ENCODE measurements around the gene LPAR1. TPM values are rescaled to one million over a fixed set of nuclear protein-coding genes. Genes with fewer than 3 reads are reported as not detected.

The LPAR1 gene
- total RNA-seq, 1 donor from 2014 or later = 0.56 TPM

DNA sequence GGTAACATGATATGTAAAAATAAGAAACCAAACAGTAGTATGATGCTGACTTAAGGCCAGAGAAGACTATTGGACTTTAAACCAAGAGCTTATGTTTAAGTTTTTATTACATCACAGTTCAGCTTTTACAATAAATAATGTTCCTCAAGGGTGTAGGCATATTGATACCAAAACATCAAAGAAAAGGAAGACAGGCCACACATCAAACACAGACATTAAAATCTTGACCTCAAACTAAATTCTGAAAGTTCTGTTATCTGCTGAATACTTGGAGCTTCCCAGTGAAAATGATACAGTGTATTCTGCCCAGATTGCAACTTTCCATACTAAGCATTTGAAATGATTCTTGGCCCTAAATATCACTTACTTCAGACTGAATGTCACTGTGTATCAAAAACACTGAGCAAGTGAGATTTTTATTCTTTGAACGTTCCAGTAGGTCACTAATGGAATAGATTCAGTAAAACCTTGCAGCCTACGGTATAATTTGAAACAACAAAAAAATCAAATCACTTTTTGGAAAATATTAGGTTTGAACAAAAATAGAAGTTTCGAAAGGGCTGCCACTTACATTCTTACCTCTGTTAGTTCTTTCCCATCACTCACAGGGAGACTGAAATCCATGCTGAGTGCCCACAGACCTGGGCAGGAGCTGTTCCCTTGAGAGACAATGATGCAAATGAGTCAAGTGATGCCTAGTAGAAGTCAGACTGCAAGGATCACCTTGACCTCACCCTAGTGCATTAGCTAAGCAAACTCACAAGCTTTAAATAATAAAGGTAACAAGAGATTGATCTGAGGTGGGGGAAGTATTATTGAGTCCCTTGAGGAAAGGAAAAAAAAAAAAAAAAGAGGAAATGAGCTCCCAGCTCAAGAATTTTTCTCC is 2.5 kb downstream of the LPAR1 start:
- H3K4me3 Mint-ChIP-seq (ENCODE audit: unreplicated experiment) = no peak overlapping the region
- no peak overlapping the region for H3K27ac Mint-ChIP-seq (ENCODE audit: unreplicated experiment)
- peaks cover 2% of the 10 kb centered on the region for H3K4me1 Mint-ChIP-seq (ENCODE audit: low read depth, unreplicated experiment)
- H3K9me3 Mint-ChIP-seq (ENCODE audit: unreplicated experiment) = peaks cover 3% of the 10 kb centered on the region
- H3K27me3 Mint-ChIP-seq (ENCODE audit: unreplicated experiment) = peaks cover 16% of the 10 kb centered on the region
- H3K36me3 Mint-ChIP-seq (ENCODE audit: unreplicated experiment) = no peaks in the 10 kb centered on the region
- TF ChIP-seq, protein P1, sequence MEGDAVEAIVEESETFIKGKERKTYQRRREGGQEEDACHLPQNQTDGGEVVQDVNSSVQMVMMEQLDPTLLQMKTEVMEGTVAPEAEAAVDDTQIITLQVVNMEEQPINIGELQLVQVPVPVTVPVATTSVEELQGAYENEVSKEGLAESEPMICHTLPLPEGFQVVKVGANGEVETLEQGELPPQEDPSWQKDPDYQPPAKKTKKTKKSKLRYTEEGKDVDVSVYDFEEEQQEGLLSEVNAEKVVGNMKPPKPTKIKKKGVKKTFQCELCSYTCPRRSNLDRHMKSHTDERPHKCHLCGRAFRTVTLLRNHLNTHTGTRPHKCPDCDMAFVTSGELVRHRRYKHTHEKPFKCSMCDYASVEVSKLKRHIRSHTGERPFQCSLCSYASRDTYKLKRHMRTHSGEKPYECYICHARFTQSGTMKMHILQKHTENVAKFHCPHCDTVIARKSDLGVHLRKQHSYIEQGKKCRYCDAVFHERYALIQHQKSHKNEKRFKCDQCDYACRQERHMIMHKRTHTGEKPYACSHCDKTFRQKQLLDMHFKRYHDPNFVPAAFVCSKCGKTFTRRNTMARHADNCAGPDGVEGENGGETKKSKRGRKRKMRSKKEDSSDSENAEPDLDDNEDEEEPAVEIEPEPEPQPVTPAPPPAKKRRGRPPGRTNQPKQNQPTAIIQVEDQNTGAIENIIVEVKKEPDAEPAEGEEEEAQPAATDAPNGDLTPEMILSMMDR (IDR thresholded peaks at IDR 0.05; ENCODE audit: partially characterized antibody, unreplicated experiment) = no peak
- no peak for DNase-seq

DNA sequence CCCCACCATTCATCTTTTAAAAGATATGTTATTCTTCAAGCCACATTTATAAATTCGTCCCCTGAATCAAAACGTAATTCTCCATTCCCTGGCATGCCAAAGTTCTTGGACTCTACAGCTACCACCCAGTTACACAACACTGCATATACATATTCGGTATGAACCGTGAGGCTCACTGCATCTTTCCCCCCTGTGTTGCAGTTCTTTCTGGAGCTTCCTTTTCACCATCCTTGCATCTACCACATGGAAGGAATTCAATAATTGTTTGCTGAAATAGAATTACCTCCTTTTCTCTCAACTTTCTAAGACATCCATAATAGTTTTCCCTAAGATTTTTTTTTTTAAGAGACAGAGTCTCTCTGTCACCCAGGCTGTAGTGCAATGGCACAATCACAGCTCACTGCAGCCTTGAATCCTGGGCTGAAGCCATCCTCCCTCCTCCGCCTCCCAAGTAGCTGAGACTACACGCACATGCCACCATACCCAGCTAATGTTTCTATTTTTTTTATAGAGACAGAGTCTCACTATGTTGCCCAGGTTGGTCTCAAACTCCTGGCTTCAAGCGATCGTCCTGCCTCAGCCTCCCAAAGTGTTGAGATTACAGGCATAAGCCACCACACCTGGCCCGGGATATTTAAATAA is 3.3 kb downstream of the LPAR1 start:
- TF ChIP-seq, protein P1 (IDR thresholded peaks at IDR 0.05; ENCODE audit: partially characterized antibody, unreplicated experiment) = no peak
- H3K36me3 Mint-ChIP-seq (ENCODE audit: unreplicated experiment) = no peaks in the 10 kb centered on the region
- no peak overlapping the region for H3K27ac Mint-ChIP-seq (ENCODE audit: unreplicated experiment)
- peaks cover 3% of the 10 kb centered on the region for H3K9me3 Mint-ChIP-seq (ENCODE audit: unreplicated experiment)
- H3K27me3 Mint-ChIP-seq (ENCODE audit: unreplicated experiment) = peaks cover 16% of the 10 kb centered on the region
- peaks cover 2% of the 10 kb centered on the region for H3K4me1 Mint-ChIP-seq (ENCODE audit: low read depth, unreplicated experiment)
- no peak for DNase-seq
- no peak overlapping the region for H3K4me3 Mint-ChIP-seq (ENCODE audit: unreplicated experiment)

DNA sequence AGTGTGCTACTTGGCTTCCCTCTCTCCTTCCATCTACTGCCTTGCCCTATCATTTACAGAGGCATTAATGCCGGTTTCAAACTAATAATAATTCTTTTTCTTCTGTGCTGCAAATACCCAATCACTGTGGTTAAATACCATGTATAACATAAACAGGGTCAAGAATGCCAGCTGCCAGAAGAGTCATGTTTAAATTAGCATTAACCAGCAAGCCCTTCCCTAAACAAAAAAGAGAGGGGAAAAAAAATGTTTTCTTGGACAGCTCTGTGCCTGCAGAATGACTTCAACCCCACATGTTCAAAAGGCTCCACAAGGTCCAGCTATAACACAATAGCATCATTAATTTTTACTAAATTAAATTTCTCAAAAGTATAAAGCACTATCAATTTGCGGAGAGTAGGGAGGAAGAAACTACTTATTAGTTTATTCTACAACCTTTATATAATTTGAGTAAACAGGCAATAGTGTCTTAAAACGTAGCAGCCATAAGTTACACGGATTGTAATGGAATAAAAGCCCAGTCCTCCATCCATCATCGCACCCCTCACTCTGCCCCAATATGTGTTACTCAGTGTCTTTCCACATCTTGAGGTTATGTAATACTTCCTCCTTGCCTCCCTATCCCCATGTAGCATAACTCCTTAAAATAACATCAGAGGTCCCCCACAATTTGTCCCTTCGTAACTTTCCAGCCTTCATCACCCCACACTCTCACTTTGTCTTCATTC is 3.9 kb downstream of the LPAR1 start:
- Mint-ChIP-seq H3K27me3 (ENCODE audit: unreplicated experiment) (peaks cover 16% of the 10 kb centered on the region), H3K4me3 (ENCODE audit: unreplicated experiment) (no peak overlapping the region), H3K9me3 (ENCODE audit: unreplicated experiment) (peaks cover 3% of the 10 kb centered on the region), H3K27ac (ENCODE audit: unreplicated experiment) (no peak overlapping the region), H3K36me3 (ENCODE audit: unreplicated experiment) (no peaks in the 10 kb centered on the region), H3K4me1 (ENCODE audit: low read depth, unreplicated experiment) (peaks cover 2% of the 10 kb centered on the region)
- no peak for DNase-seq
- TF ChIP-seq, protein P1 (IDR thresholded peaks at IDR 0.05; ENCODE audit: partially characterized antibody, unreplicated experiment) = no peak

DNA sequence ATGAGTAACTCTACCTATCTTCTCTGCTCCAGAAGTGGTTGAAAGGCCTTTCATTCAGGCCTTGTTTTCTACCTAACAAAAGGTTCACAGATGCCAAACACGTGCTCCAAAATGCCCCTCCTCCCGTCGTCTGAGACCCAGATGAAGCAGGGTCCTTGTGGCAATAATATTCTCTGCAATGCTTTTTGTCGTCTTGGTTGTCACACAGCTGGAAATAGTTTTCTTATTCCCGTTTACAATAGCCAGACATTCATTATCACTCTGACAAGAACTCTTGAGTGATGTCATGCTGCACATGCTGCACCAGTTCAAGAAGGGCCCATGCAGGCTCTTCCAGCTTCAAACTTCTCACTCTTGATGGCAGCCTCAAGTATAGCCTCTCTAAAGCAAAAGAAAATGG is 7.8 kb downstream of the LPAR1 start:
- no peak overlapping the region for H3K27ac Mint-ChIP-seq (ENCODE audit: unreplicated experiment)
- no peak for DNase-seq
- no peak overlapping the region for H3K4me3 Mint-ChIP-seq (ENCODE audit: unreplicated experiment)
- no peaks in the 10 kb centered on the region for H3K4me1 Mint-ChIP-seq (ENCODE audit: low read depth, unreplicated experiment)
- peaks cover 2% of the 10 kb centered on the region for H3K27me3 Mint-ChIP-seq (ENCODE audit: unreplicated experiment)
- no peaks in the 10 kb centered on the region for H3K36me3 Mint-ChIP-seq (ENCODE audit: unreplicated experiment)
- TF ChIP-seq, protein P1 (IDR thresholded peaks at IDR 0.05; ENCODE audit: partially characterized antibody, unreplicated experiment) = no peak
- H3K9me3 Mint-ChIP-seq (ENCODE audit: unreplicated experiment) = no peaks in the 10 kb centered on the region
